Heart left ventricle (tissue), 13 donors: Measurements from ENCODE around the gene ATP6V1B1.

Source experiments
- POLR2A ChIP-seq, 2 donors: fragments of 450-650 bp; IDR thresholded peaks; one replicate each; pipeline ENCODE4 v1.6.1; 2017; ENCODE audit warnings: antibody characterized with exemption in 2 of 2, mild to moderate bottlenecking in 2 of 2, moderate library complexity in 2 of 2
- TF ChIP-seq, protein P1 (sequence below), 12 donors: fragments of 200-600 bp; sonication (generic) in 4 of 12; IDR thresholded peaks; one replicate each; pipeline versions ENCODE4 v1.5.0 to v1.8.0; 2018 to 2022; ENCODE audit warnings: antibody characterized with exemption in 12 of 12, mild to moderate bottlenecking in 5 of 12
- donor health status: ischemic (EF 13 %, LVEDD 7.1; RV severe dilation, severe dysfunction).
- donor health status: DM: no; HTN: yes; CAD: no.
- donor health status: DM: no; HTN: no; CAD: no.
- donor health status: ischemic (EF 25% LVEDD 6.9; RV normal size, moderate dysfunction).
- donor health status: ischemic (EF 25% LVEDD 5.7; RV mildly dilated, moderate dysfunction).
- donor health status: ischemic (EF 35%, LVEDD 5.7; RV mildly dilated, moderate dysfunction).
- donor health status: nonischemic (EF 11% LVEDD 7.7; RV severe dilation, severe dysfunction).
- donor health status: DM: yes; HTN: yes; CAD: no.
- donor health status: PGD.
- donor health status: ischemic (EF 29% LVEDD 5.4; RV normal size, mild dysfunction).
- donor health status: nonischemic (EF 23%, LVEDD 6.1; RV moderate dilation, normal function).

DNA sequence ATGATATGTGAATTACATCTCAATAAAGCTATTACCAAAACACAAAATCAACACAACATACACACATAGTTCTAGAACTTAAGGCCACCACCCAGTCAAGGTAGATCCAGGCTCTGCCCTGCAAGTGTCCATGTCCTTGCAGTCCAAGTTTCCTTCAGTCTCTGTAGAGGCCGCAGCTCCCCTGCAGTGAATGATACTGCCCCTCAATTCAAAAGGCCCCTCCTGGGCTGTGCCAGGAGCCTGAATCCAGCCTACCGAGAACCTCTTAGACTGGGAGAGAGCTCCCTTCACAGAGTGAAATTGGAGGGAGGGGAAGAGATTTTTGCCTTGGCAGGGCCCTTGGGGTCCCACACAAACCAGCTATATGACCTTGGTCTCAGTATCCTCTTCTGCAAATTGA is 42.5 kb upstream of the ATP6V1B1 start:
- TF ChIP-seq, protein P1, sequence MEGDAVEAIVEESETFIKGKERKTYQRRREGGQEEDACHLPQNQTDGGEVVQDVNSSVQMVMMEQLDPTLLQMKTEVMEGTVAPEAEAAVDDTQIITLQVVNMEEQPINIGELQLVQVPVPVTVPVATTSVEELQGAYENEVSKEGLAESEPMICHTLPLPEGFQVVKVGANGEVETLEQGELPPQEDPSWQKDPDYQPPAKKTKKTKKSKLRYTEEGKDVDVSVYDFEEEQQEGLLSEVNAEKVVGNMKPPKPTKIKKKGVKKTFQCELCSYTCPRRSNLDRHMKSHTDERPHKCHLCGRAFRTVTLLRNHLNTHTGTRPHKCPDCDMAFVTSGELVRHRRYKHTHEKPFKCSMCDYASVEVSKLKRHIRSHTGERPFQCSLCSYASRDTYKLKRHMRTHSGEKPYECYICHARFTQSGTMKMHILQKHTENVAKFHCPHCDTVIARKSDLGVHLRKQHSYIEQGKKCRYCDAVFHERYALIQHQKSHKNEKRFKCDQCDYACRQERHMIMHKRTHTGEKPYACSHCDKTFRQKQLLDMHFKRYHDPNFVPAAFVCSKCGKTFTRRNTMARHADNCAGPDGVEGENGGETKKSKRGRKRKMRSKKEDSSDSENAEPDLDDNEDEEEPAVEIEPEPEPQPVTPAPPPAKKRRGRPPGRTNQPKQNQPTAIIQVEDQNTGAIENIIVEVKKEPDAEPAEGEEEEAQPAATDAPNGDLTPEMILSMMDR (IDR thresholded peaks at IDR 0.05) = no peak
- TF ChIP-seq POLR2A (IDR thresholded peaks at IDR 0.05) = no peak
